Breast epithelium (tissue), 3 donors: Measurements from ENCODE around the gene OPCML.

ENCODE experiments used
- POLR2A ChIP-seq: fragments of 450-650 bp; IDR thresholded peaks from one replicate; pipeline ENCODE4 v1.6.1; 2016; ENCODE audit warnings: antibody characterized with exemption, mild to moderate bottlenecking, moderate library complexity
- POLR2AphosphoS5 ChIP-seq, 3 donors: sonication (generic); formaldehyde crosslinking; IDR thresholded peaks; one replicate each; pipeline ENCODE4 v1.6.1; 2017; ENCODE audit warnings: antibody characterized with exemption in 3 of 3
- TF ChIP-seq, protein P1 (sequence below), 3 donors: fragments of 450-650 bp; IDR thresholded peaks; one replicate each; pipeline ENCODE4 v1.5.1; 2016 to 2017; ENCODE audit warnings: antibody characterized with exemption in 3 of 3, mild to moderate bottlenecking in 3 of 3, moderate library complexity in 3 of 3

GRCh38 chr11:132639403-132639802 lies 892.9 kb downstream of the OPCML start:
- TF ChIP-seq POLR2A, result no peak
- no peak for TF ChIP-seq POLR2AphosphoS5 (IDR thresholded peaks at IDR 0.05)
- TF ChIP-seq, protein P1, sequence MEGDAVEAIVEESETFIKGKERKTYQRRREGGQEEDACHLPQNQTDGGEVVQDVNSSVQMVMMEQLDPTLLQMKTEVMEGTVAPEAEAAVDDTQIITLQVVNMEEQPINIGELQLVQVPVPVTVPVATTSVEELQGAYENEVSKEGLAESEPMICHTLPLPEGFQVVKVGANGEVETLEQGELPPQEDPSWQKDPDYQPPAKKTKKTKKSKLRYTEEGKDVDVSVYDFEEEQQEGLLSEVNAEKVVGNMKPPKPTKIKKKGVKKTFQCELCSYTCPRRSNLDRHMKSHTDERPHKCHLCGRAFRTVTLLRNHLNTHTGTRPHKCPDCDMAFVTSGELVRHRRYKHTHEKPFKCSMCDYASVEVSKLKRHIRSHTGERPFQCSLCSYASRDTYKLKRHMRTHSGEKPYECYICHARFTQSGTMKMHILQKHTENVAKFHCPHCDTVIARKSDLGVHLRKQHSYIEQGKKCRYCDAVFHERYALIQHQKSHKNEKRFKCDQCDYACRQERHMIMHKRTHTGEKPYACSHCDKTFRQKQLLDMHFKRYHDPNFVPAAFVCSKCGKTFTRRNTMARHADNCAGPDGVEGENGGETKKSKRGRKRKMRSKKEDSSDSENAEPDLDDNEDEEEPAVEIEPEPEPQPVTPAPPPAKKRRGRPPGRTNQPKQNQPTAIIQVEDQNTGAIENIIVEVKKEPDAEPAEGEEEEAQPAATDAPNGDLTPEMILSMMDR (IDR thresholded peaks at IDR 0.05), result no peak
